Measurements from ENCODE around the gene APC. TPM values are rescaled to one million over a fixed set of nuclear protein-coding genes. Genes with fewer than 3 reads are reported as not detected.

The APC gene
- total and polyA plus RNA-seq, 12 donors = 2.5 to 78.8 (median 37.1) TPM

- Histone ChIP-seq H3K9me3 (replicated peaks in 1 of 3) (no peaks in the 10 kb centered on the region), H3K27ac (peak overlapping the region; percentile 14 to 68 (median 56)), H3K36me3 (replicated peaks in 1 of 2) (peaks cover 0 to 19% of the 10 kb centered on the region in 2 donors), H3K4me1 (replicated peaks in 1 of 2) (peaks cover 8 to 12% of the 10 kb centered on the region in 2 donors), H3K27me3 (no peaks in the 10 kb centered on the region), H3K4me3 (no peak overlapping the region)
- peak in 1 of 2 donors; percentile 30 for TF ChIP-seq POLR2A (IDR thresholded peaks at IDR 0.05)
- no peak for TF ChIP-seq CTCF (IDR thresholded peaks at IDR 0.05)
- intact Hi-C loops (cut with DNase I) = no loop called here
- DNase-seq = peak in 1 of 7 donors; percentile 19
Measured at GRCh38 chr5:112772124-112772523, 34.4 kb downstream of the APC start.

GRCh38 chr5:112776301-112776856 is 38.7 kb downstream of the APC start:
- Histone ChIP-seq H3K27me3 (no peaks in the 10 kb centered on the region), H3K4me3 (no peak overlapping the region), H3K9me3 (replicated peaks in 1 of 3) (no peaks in the 10 kb centered on the region), H3K36me3 (replicated peaks in 1 of 2) (peaks cover 0 to 14% of the 10 kb centered on the region in 2 donors), H3K27ac (no peak overlapping the region), H3K4me1 (replicated peaks in 1 of 2) (peaks cover 8 to 11% of the 10 kb centered on the region in 2 donors)
- 64 to 82% (median 76%) methylated on average over 3 of the region's 3 CpGs for WGBS, 4 donors
- TF ChIP-seq CTCF (IDR thresholded peaks at IDR 0.05) (no peak), POLR2A (IDR thresholded peaks at IDR 0.05) (no peak)
- no peak for DNase-seq
- intact Hi-C loops (cut with DNase I) = no loop called here

GRCh38 chr5:112779531-112779930 is 41.8 kb downstream of the APC start:
- Histone ChIP-seq H3K36me3 (replicated peaks in 1 of 2) (peaks cover 0 to 22% of the 10 kb centered on the region in 2 donors), H3K4me3 (no peak overlapping the region), H3K9me3 (replicated peaks in 1 of 3) (no peaks in the 10 kb centered on the region), H3K4me1 (replicated peaks in 1 of 2) (no peaks in the 10 kb centered on the region), H3K27ac (no peak overlapping the region), H3K27me3 (no peaks in the 10 kb centered on the region)
- no peak for DNase-seq
- TF ChIP-seq POLR2A (IDR thresholded peaks at IDR 0.05) (no peak), CTCF (IDR thresholded peaks at IDR 0.05) (no peak)
- intact Hi-C loops (cut with DNase I) = no loop called here

- H3K27ac ChIP-seq = no peak overlapping the region
- WGBS, 4 donors = 94 to 99% (median 98%) methylated on average over 2 of the region's 2 CpGs
- no peaks in the 10 kb centered on the region for H3K27me3 ChIP-seq
- no peaks in the 10 kb centered on the region for H3K9me3 ChIP-seq (replicated peaks in 1 of 3)
- H3K4me3 ChIP-seq = no peak overlapping the region
- intact Hi-C loops (cut with DNase I) = no loop called here
- no peak for DNase-seq
- no peaks in the 10 kb centered on the region for H3K4me1 ChIP-seq (replicated peaks in 1 of 2)
- TF ChIP-seq CTCF (IDR thresholded peaks at IDR 0.05) (no peak), POLR2A (IDR thresholded peaks at IDR 0.05) (no peak)
- peaks cover 0 to 17% of the 10 kb centered on the region in 2 donors for H3K36me3 ChIP-seq (replicated peaks in 1 of 2)
Measured at GRCh38 chr5:112784726-112785125, 47.0 kb downstream of the APC start.
